Peyer's patch (tissue), 4 donors: ENCODE measurements around the gene PGM1. TPM values are rescaled to one million over a fixed set of nuclear protein-coding genes. Genes with fewer than 3 reads are reported as not detected.

Experiments
- DNase-seq, 3 donors: peaks; one replicate each; pipeline ENCODE4 v3.0.0-alpha.2; 2017 to 2019
- H3K27ac ChIP-seq, 4 donors: fragments of 200-600 bp; sonication (generic); one replicate each; pipeline ENCODE4 v1.5.1; 2016 to 2019
- H3K27me3 ChIP-seq, 2 donors: fragments of 200-600 bp; sonication (generic); one replicate each; pipeline ENCODE4 v1.5.1; 2019
- H3K36me3 ChIP-seq, 3 donors: fragments of 200-600 bp; sonication (generic); one replicate each; pipeline ENCODE4 v1.5.1; 2016 to 2019
- H3K4me1 ChIP-seq, 4 donors: fragments of 200-600 bp; sonication (generic); one replicate each; pipeline ENCODE4 v1.5.1; 2016 to 2019
- H3K4me3 ChIP-seq, 4 donors: fragments of 200-600 bp; sonication (generic); 1 replicate in 3 of 4; 2 replicates in 1 of 4; pipeline ENCODE4 v1.5.1; 2016 to 2019; ENCODE audit warnings: mild to moderate bottlenecking in 1 of 4
- H3K9me3 ChIP-seq, 4 donors: fragments of 200-600 bp; sonication (generic); one replicate each; pipeline ENCODE4 v1.5.1; 2016 to 2019; ENCODE audit warnings: mild to moderate bottlenecking in 1 of 4
- POLR2A ChIP-seq, 2 donors: fragments of 450-650 bp; IDR thresholded peaks; one replicate each; pipeline ENCODE4 v1.5.1; 2017; ENCODE audit warnings: antibody characterized with exemption in 2 of 2, mild to moderate bottlenecking in 2 of 2, moderate library complexity in 2 of 2
- total RNA-seq, 4 donors: library from RNA; depleted of rRNA; stranded (reverse); fragments of >200 nt; gene quantifications; one replicate each; pipeline ENCODE4 v1.1.0, GENCODE V29; 2016
- TF ChIP-seq, protein P1 (sequence below), 6 experiments: fragments of 450-650 bp in 4 of 6; fragments of 200-600 bp in 2 of 6; sonication (generic) in 1 of 6; IDR thresholded peaks; one replicate each; pipeline ENCODE4 v1.5.1; 2017 to 2019; ENCODE audit warnings: antibody characterized with exemption in 6 of 6, mild to moderate bottlenecking in 3 of 6, moderate library complexity in 1 of 6

PGM1 gene
- total RNA-seq, 4 donors from 2014 or later: 62.7 to 97.2 (median 75.3) TPM

GRCh38 chr1:63678200-63678599 lies 85.0 kb downstream of the PGM1 start:
- no peak overlapping the region for H3K27ac ChIP-seq
- H3K36me3 ChIP-seq: no peaks in the 10 kb centered on the region
- no peaks in the 10 kb centered on the region for H3K27me3 ChIP-seq
- H3K4me3 ChIP-seq: no peak overlapping the region
- TF ChIP-seq, protein P1, sequence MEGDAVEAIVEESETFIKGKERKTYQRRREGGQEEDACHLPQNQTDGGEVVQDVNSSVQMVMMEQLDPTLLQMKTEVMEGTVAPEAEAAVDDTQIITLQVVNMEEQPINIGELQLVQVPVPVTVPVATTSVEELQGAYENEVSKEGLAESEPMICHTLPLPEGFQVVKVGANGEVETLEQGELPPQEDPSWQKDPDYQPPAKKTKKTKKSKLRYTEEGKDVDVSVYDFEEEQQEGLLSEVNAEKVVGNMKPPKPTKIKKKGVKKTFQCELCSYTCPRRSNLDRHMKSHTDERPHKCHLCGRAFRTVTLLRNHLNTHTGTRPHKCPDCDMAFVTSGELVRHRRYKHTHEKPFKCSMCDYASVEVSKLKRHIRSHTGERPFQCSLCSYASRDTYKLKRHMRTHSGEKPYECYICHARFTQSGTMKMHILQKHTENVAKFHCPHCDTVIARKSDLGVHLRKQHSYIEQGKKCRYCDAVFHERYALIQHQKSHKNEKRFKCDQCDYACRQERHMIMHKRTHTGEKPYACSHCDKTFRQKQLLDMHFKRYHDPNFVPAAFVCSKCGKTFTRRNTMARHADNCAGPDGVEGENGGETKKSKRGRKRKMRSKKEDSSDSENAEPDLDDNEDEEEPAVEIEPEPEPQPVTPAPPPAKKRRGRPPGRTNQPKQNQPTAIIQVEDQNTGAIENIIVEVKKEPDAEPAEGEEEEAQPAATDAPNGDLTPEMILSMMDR (IDR thresholded peaks at IDR 0.05): no peak
- no peak for TF ChIP-seq POLR2A (IDR thresholded peaks at IDR 0.05)
- no peaks in the 10 kb centered on the region for H3K9me3 ChIP-seq
- no peaks in the 10 kb centered on the region for H3K4me1 ChIP-seq
- DNase-seq: no peak

GRCh38 chr1:63679076-63679475 lies 85.9 kb downstream of the PGM1 start:
- TF ChIP-seq, protein P1 (IDR thresholded peaks at IDR 0.05): no peak
- no peak for TF ChIP-seq POLR2A (IDR thresholded peaks at IDR 0.05)
- Histone ChIP-seq H3K9me3 (no peaks in the 10 kb centered on the region), H3K36me3 (no peaks in the 10 kb centered on the region), H3K27ac (no peak overlapping the region), H3K4me1 (no peaks in the 10 kb centered on the region), H3K27me3 (no peaks in the 10 kb centered on the region), H3K4me3 (no peak overlapping the region)
- no peak for DNase-seq

- DNase-seq: no peak
- H3K4me1 ChIP-seq: no peaks in the 10 kb centered on the region
- no peaks in the 10 kb centered on the region for H3K9me3 ChIP-seq
- no peak for TF ChIP-seq POLR2A (IDR thresholded peaks at IDR 0.05)
- TF ChIP-seq, protein P1 (IDR thresholded peaks at IDR 0.05): no peak
- H3K36me3 ChIP-seq: no peaks in the 10 kb centered on the region
- no peak overlapping the region for H3K4me3 ChIP-seq
- H3K27ac ChIP-seq: no peak overlapping the region
- H3K27me3 ChIP-seq: no peaks in the 10 kb centered on the region
Observed at GRCh38 chr1:63679589-63679988, 86.4 kb downstream of the PGM1 start.

DNA sequence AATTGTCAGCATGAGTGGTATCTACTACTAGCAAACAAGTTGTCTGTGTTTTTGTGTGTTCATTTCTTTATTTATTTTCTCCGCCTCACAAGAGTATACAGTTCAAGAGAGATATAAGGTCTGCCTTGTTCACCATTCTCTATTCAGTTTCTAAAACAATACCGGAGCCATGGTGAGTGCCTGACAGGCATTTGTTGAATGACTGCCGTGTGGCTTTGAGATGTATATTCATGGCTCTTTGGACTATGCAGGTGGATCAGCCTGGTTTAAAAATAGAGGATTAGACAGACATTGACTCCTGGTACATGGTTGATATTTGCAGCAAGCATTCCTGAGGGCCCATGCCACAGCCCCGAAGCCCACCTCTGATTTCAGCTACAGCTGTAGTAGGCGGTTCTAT lies 89.7 kb downstream of the PGM1 start:
- Histone ChIP-seq H3K27me3 (no peaks in the 10 kb centered on the region), H3K4me3 (no peak overlapping the region), H3K27ac (no peak overlapping the region), H3K4me1 (no peaks in the 10 kb centered on the region), H3K9me3 (no peaks in the 10 kb centered on the region), H3K36me3 (no peaks in the 10 kb centered on the region)
- no peak for TF ChIP-seq POLR2A (IDR thresholded peaks at IDR 0.05)
- TF ChIP-seq, protein P1 (IDR thresholded peaks at IDR 0.05): no peak
- DNase-seq: no peak

DNA sequence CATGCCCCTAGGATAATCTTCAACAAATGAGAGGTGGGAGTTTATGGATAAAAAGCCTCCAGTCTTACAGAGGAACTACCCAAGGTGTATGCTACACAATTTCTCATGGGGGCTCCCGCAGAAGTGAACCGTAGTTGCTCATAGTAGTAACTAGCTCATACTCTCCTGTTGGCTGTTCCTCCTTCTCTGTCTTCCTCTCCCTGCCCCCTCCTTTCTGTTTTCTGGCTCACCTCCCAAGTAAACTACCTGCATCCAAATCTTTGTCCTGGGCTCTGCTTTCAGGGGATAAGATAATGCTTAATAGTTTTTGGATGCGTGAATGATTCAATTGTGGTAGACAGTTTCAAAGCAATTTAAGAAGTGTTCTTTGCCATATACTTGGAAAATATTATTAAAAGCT lies 90.5 kb downstream of the PGM1 start:
- DNase-seq: no peak
- no peak overlapping the region for H3K27ac ChIP-seq

More for the DNA sequence above, 90.5 kb downstream of the PGM1 start:
- H3K4me3 ChIP-seq: no peak overlapping the region
- no peaks in the 10 kb centered on the region for H3K36me3 ChIP-seq
- H3K9me3 ChIP-seq: no peaks in the 10 kb centered on the region
- H3K27me3 ChIP-seq: no peaks in the 10 kb centered on the region
- TF ChIP-seq, protein P1 (IDR thresholded peaks at IDR 0.05): no peak
- no peak for TF ChIP-seq POLR2A (IDR thresholded peaks at IDR 0.05)
- H3K4me1 ChIP-seq: no peaks in the 10 kb centered on the region
